H54 (cell line): ENCODE data around the gene TRIM42.
A peak's percentile ranks its signal among the peaks of the same experiment; 100 is the strongest.

Experiments
- DNase-seq: peaks from one replicate; pipeline ENCODE4 v3.0.0; 2011; ENCODE audit warnings: low spot score, mixed read lengths; ENCODE audit not compliant: insufficient read length
- FAIRE-seq: peaks from 3 replicates; lab custom pipeline; 2011; peaks lifted over from hg19 to GRCh38; lab: Jason Lieb, UNC
- POLR2A ChIP-seq: IDR thresholded peaks from 2 replicates; pipeline ENCODE4 v1.6.1; 2011; ENCODE audit warnings: low read depth, mild to moderate bottlenecking, low read length

Gene TRIM42

GRCh38 chr3:140723576-140723975 lies 45.7 kb downstream of the TRIM42 start:
- FAIRE-seq (no peak), DNase-seq (no peak)
- no peak for TF ChIP-seq POLR2A

GRCh38 chr3:140724856-140725812 lies 47.3 kb downstream of the TRIM42 start:
- FAIRE-seq (no peak), DNase-seq (no peak)
- no peak for TF ChIP-seq POLR2A

GRCh38 chr3:140726066-140726465 lies 48.2 kb downstream of the TRIM42 start:
- DNase-seq, result no peak
- TF ChIP-seq POLR2A, result no peak
- no peak for FAIRE-seq

- DNase-seq (no peak), FAIRE-seq (no peak)
- TF ChIP-seq POLR2A, result no peak
Observed at GRCh38 chr3:140727886-140728285, 50.0 kb downstream of the TRIM42 start.

- DNase-seq (no peak), FAIRE-seq (no peak)
- no peak for TF ChIP-seq POLR2A
Observed at GRCh38 chr3:140731440-140732119, 53.7 kb downstream of the TRIM42 start.

GRCh38 chr3:140733623-140734022 lies 55.8 kb downstream of the TRIM42 start:
- no peak for DNase-seq
- TF ChIP-seq POLR2A, result no peak
- no peak for FAIRE-seq

GRCh38 chr3:140736863-140737460 lies 59.1 kb downstream of the TRIM42 start:
- no peak for TF ChIP-seq POLR2A
- DNase-seq, result peak; percentile 10
- FAIRE-seq, result no peak

GRCh38 chr3:140742116-140742515 lies 64.3 kb downstream of the TRIM42 start:
- FAIRE-seq (no peak), DNase-seq (no peak)
- TF ChIP-seq POLR2A, result no peak

- no peak for FAIRE-seq
- DNase-seq, result no peak
- no peak for TF ChIP-seq POLR2A
Observed at GRCh38 chr3:140748171-140748570, 70.3 kb downstream of the TRIM42 start.

- FAIRE-seq (no peak), DNase-seq (no peak)
- no peak for TF ChIP-seq POLR2A
Observed at GRCh38 chr3:140748903-140749302, 71.0 kb downstream of the TRIM42 start.
